NCI-H2196 treated with DMSO at 0.1 percent for 48 hours (cell line): ENCODE measurements around the gene MELK.

Experiments
- DNase-seq: peaks from one replicate; lab custom pipeline; 2025; ENCODE audit not compliant: unreplicated experiment; lab: John Stamatoyannopoulos, UW

Gene MELK

GRCh38 chr9:36576866-36577265 lies 4.2 kb downstream of the MELK start:
- DNase-seq: no peak

GRCh38 chr9:36584620-36585460 lies 12.1 kb downstream of the MELK start:
- no peak for DNase-seq

- no peak for DNase-seq
These were observed 17.5 kb downstream of the MELK start for GRCh38 chr9:36590231-36590630.

DNA sequence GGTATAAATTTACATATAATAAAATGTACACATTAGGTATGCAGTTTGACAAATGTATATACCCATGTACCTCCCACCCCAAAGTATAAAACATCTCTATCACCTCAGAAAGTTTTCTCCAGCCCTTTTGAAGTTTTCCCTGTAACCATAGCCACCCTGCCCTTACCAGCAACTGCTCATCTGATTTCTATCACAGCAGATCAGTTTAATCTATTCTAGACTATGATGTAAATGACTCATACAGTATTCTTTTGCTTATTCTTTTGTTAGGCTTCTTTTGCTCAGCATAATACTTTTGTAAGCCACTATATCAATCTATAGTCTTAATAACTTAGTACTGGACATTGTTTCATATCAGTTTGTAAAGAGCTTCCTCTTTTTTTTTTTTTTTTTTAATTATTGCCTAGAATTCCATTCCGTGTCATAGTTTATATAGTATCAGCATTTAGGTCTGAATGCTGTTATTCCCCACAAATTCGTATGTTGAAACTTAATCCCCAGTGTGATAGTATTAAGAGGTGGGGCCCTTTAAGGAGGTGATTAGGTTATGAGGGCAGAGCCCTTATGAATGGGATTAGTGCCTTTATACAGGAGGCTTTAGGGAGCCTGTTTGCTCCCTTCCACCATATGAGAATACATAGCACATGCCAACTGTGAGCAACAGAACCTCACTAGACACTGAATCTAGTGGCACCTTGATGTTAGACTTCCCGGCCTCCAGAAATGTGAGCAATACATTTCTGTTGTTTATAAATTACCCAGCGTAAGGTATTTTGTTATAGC lies 20.3 kb downstream of the MELK start:
- no peak for DNase-seq

GRCh38 chr9:36594213-36594612 lies 21.5 kb downstream of the MELK start:
- no peak for DNase-seq

DNA sequence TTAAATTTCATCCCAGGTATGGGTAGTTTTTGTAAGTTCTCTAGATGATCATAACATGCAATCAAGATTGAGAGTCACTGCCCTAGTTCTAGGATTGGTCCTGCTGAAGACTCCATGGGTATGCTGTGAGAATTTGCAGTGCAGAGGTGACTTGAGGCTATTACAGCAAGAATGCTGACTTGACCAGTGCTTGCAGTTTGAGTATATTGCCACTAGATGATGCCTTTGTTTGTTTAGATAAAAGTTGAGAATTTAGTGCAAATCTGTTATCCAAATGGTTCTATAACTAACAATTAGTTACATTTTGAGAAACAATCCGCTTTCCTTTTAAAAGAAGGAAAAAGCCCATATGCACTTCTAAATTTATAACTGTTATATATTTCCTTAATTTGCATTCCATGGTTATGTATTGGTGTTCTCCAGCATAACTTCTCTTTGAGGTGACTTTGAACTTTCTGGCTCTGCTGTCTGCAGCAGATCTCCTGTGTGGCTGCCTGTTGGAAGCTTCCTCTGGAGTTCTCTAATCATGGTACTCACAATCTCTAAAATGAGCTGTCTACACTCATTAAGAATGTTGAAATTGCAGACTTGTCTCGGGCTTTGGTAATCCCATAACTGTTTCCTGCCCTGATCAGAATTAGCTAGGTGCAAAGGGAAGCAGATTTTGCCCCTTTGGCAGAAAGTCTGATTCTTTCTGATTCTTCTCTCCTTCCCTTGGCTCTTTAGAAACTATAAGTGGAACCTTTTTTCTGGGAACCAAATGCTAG lies 24.9 kb downstream of the MELK start:
- DNase-seq: no peak

- no peak for DNase-seq
These were observed 25.6 kb downstream of the MELK start for GRCh38 chr9:36598273-36598672.

- no peak for DNase-seq
These were observed 30.3 kb downstream of the MELK start for GRCh38 chr9:36603006-36603405.

- no peak for DNase-seq
These were observed 36.6 kb downstream of the MELK start for GRCh38 chr9:36609306-36609705.

DNA sequence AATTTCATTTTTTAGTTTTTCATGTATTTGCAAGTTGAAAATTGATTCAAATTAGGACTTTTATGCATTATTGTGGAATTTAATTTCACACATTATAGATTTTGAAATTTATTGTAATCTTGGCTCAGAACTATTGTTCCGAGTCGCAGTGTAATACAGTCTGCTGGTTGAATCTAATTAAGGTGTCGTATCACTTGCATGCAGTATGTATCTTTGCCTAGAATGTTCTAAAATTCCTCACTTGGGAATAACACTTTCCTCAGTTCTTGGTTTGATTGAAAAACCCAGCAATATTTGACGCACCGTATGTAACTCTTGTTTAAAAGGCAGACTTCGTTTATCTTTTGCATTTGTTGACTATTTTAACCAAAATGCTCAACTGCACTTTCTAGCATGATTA lies 49.4 kb downstream of the MELK start:
- no peak for DNase-seq

DNA sequence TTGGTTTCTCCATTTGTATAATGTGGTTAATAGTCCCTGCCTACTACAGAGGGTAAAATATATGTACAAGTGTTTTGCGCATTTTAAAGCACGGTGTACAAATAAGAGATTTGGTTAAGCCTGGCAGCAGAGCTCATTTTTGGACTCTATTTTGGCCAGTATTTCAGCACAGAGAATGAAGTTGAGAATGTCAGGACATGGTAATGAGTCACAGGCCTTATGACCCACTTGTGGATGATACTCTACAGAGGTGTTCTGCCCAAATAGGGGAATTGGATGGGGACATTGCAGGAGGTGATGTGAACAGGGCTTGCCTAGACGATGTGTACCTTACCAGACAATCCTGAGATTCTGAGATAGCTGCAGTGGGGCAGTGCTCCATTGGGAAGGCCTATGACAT lies 50.6 kb downstream of the MELK start:
- DNase-seq: no peak

- no peak for DNase-seq
These were observed 52.4 kb downstream of the MELK start for GRCh38 chr9:36625006-36625615.

- peak; percentile 19 for DNase-seq
These were observed 60.2 kb downstream of the MELK start for GRCh38 chr9:36632892-36633291.

GRCh38 chr9:36637491-36638270 lies 65.0 kb downstream of the MELK start:
- DNase-seq: no peak

DNA sequence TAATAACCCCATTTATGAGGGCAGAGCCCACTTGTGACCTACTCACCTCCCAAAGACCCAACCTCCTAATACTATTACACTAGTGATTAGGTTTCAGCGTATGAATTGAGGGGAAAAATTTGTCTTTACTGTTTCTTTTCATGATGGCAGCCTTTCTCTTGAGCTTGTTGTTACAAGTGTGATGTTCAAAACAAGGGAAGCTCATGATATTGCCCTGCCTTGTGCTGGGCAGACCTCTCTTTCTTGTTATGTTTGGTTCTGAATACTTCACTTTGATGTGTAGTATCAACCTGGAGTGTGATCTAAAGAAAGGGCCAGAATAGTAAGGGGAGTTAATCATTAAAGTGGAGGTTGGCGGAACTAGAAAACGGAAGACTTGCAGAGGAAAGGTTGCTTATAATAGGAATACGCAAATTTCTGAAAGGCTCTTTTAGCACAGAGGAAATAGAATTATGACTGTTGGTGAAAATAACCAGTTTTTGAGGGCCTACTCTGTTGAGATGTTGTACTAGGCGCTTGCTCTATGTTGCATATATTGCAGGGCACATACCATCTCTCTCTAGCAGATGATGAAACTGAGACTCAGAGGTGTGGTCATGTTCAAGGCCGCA lies 68.2 kb downstream of the MELK start:
- DNase-seq: no peak

GRCh38 chr9:36642817-36643216 lies 70.1 kb downstream of the MELK start:
- DNase-seq: no peak

GRCh38 chr9:36656842-36657241 lies 84.1 kb downstream of the MELK start:
- no peak for DNase-seq

GRCh38 chr9:36659500-36659899 lies 86.8 kb downstream of the MELK start:
- no peak for DNase-seq

- no peak for DNase-seq
These were observed 92.1 kb downstream of the MELK start for GRCh38 chr9:36664806-36665205.

DNA sequence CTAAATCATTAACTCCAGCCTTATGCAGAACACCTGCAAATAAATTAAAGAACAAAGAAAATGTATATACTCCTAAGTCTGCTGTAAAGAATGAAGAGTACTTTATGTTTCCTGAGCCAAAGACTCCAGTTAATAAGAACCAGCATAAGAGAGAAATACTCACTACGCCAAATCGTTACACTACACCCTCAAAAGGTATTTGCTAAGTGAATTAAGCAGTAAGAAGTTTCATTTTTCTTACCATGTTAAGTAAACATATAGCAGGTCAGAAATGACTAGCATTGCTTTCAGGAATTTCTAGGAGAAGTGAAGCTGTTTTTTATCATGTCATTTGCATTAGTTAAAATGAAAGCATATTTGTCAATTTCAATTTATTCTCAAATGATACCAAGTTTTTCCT lies 92.7 kb downstream of the MELK start:
- no peak for DNase-seq
